ENCODE data around the gene SSB.

SSB gene

GRCh38 chr2:169798718-169799592 lies at the start of gene SSB:
Gene SSB (plus strand): TSS chr2:169798871. CDS start chr2:169800961, 2,090 bp downstream.
- Histone ChIP-seq H3F3A (ENCODE audit: insufficient read depth, low read length) (no peaks in the 10 kb centered on the region), H3K4me3 (ENCODE audit: low read depth, low read length, poor library complexity, severe bottlenecking) (peak within 1 kb of the TSS; percentile 87), H3K27ac (ENCODE audit: low read depth, low read length, poor library complexity, severe bottlenecking) (peak within 1 kb of the TSS; percentile 83), H3K36me3 (ENCODE audit: insufficient read depth, low read length) (peaks cover 34% of the 10 kb centered on the region), H3K9ac (ENCODE audit: low read length) (peak within 1 kb of the TSS; percentile 82), H3K4me1 (ENCODE audit: insufficient read depth, low read length, severe bottlenecking) (peaks cover 25% of the 10 kb centered on the region), H4K20me1 (ENCODE audit: insufficient read depth, low read length) (no peaks in the 10 kb centered on the region), H2AFZ (ENCODE audit: low read length) (peak within 1 kb of the TSS; percentile 86), H3K79me2 (ENCODE audit: insufficient read depth, low read length) (peaks cover 29% of the 10 kb centered on the region), H3K9me2 (ENCODE audit: low read depth, low read length) (no peaks in the 10 kb centered on the region), H3K9me3 (ENCODE audit: low read length) (no peaks in the 10 kb centered on the region), H3K4me2 (ENCODE audit: low read length) (peak within 1 kb of the TSS; percentile 96), H3K27me3 (ENCODE audit: insufficient read depth, low read length) (no peaks in the 10 kb centered on the region)
- TF ChIP-seq CTCF (IDR thresholded peaks at IDR 0.05; ENCODE audit: low read length) (no peak), EZH2 (IDR thresholded peaks at IDR 0.05; ENCODE audit: borderline replicate concordance, low read length) (no peak)

- no peak for TF ChIP-seq EZH2 (IDR thresholded peaks at IDR 0.05; ENCODE audit: borderline replicate concordance, low read length)
- no peak for TF ChIP-seq CTCF (IDR thresholded peaks at IDR 0.05; ENCODE audit: low read length)
- no peak overlapping the region for H3K4me3 ChIP-seq (ENCODE audit: low read depth, low read length, poor library complexity, severe bottlenecking)
- no peak overlapping the region for H3K9ac ChIP-seq (ENCODE audit: low read length)
- no peaks in the 10 kb centered on the region for H3K9me3 ChIP-seq (ENCODE audit: low read length)
- H3K4me2 ChIP-seq (ENCODE audit: low read length) = no peak overlapping the region
- no peaks in the 10 kb centered on the region for H3F3A ChIP-seq (ENCODE audit: insufficient read depth, low read length)
- no peaks in the 10 kb centered on the region for H4K20me1 ChIP-seq (ENCODE audit: insufficient read depth, low read length)
- H3K27ac ChIP-seq (ENCODE audit: low read depth, low read length, poor library complexity, severe bottlenecking) = no peak overlapping the region
- H3K9me2 ChIP-seq (ENCODE audit: low read depth, low read length) = no peaks in the 10 kb centered on the region
- H3K36me3 ChIP-seq (ENCODE audit: insufficient read depth, low read length) = no peaks in the 10 kb centered on the region
- no peaks in the 10 kb centered on the region for H3K4me1 ChIP-seq (ENCODE audit: insufficient read depth, low read length, severe bottlenecking)
- no peak overlapping the region for H2AFZ ChIP-seq (ENCODE audit: low read length)
- H3K79me2 ChIP-seq (ENCODE audit: insufficient read depth, low read length) = no peaks in the 10 kb centered on the region
- no peaks in the 10 kb centered on the region for H3K27me3 ChIP-seq (ENCODE audit: insufficient read depth, low read length)
Measured at GRCh38 chr2:169752752-169753151, 45.9 kb upstream of the SSB start.

- Histone ChIP-seq H3F3A (ENCODE audit: insufficient read depth, low read length) (no peaks in the 10 kb centered on the region), H3K36me3 (ENCODE audit: insufficient read depth, low read length) (no peaks in the 10 kb centered on the region), H3K4me1 (ENCODE audit: insufficient read depth, low read length, severe bottlenecking) (no peaks in the 10 kb centered on the region), H3K9me3 (ENCODE audit: low read length) (no peaks in the 10 kb centered on the region), H3K4me2 (ENCODE audit: low read length) (no peak overlapping the region), H3K9ac (ENCODE audit: low read length) (no peak overlapping the region), H3K4me3 (ENCODE audit: low read depth, low read length, poor library complexity, severe bottlenecking) (no peak overlapping the region), H4K20me1 (ENCODE audit: insufficient read depth, low read length) (no peaks in the 10 kb centered on the region), H3K9me2 (ENCODE audit: low read depth, low read length) (no peaks in the 10 kb centered on the region), H3K27ac (ENCODE audit: low read depth, low read length, poor library complexity, severe bottlenecking) (no peak overlapping the region), H3K79me2 (ENCODE audit: insufficient read depth, low read length) (no peaks in the 10 kb centered on the region), H2AFZ (ENCODE audit: low read length) (no peak overlapping the region), H3K27me3 (ENCODE audit: insufficient read depth, low read length) (no peaks in the 10 kb centered on the region)
- TF ChIP-seq EZH2 (IDR thresholded peaks at IDR 0.05; ENCODE audit: borderline replicate concordance, low read length) (no peak), CTCF (IDR thresholded peaks at IDR 0.05; ENCODE audit: low read length) (no peak)
Measured at GRCh38 chr2:169755083-169755870, 43.4 kb upstream of the SSB start.
